H9 (cell line): ENCODE data around the gene ZNF425. TPM values are rescaled to one million over a fixed set of nuclear protein-coding genes. Genes with fewer than 3 reads are reported as not detected.

ENCODE experiments used
- DNase-seq: peaks from one replicate; pipeline ENCODE4 v3.0.0-alpha.2; 2017
- H2AFZ ChIP-seq: one replicate; pipeline ENCODE4 v1.6.1; 2013; ENCODE audit warnings: mild to moderate bottlenecking, low read length, control low read depth, moderate library complexity
- H2AK5ac ChIP-seq: 2 replicates; pipeline ENCODE4 v1.6.1; 2013; ENCODE audit warnings: low read length, control low read depth, mixed read lengths; ENCODE audit not compliant: insufficient read length
- H2BK120ac ChIP-seq: one replicate; pipeline ENCODE4 v1.6.1; 2013; ENCODE audit warnings: low read depth, mild to moderate bottlenecking, low read length, control low read depth, inconsistent platforms; ENCODE audit not compliant: poor library complexity, severe bottlenecking
- H2BK12ac ChIP-seq: 2 replicates; pipeline ENCODE4 v1.6.1; 2013; ENCODE audit warnings: low read length, control low read depth, mixed read lengths, low read depth; ENCODE audit not compliant: insufficient read length
- H2BK15ac ChIP-seq: 2 replicates; pipeline ENCODE4 v1.6.1; 2013; ENCODE audit warnings: low read depth, low read length, control low read depth
- H2BK20ac ChIP-seq: one replicate; pipeline ENCODE4 v1.6.1; 2013; ENCODE audit warnings: low read depth, mild to moderate bottlenecking, low read length, control low read depth, inconsistent platforms; ENCODE audit not compliant: poor library complexity, severe bottlenecking
- H2BK5ac ChIP-seq: 2 replicates; pipeline ENCODE4 v1.6.1; 2013; ENCODE audit warnings: low read length, control low read depth, mixed read lengths; ENCODE audit not compliant: insufficient read length
- H3K14ac ChIP-seq: 2 replicates; pipeline ENCODE4 v1.6.1; 2013; ENCODE audit warnings: low read length, control low read depth; ENCODE audit not compliant: insufficient read depth
- H3K18ac ChIP-seq: 2 replicates; pipeline ENCODE4 v1.6.1; 2013; ENCODE audit warnings: low read depth, mild to moderate bottlenecking, mixed read lengths, low read length, control low read depth; ENCODE audit not compliant: insufficient read length
- H3K23ac ChIP-seq: 2 replicates; pipeline ENCODE4 v1.6.1; 2013; ENCODE audit warnings: low read length, control low read depth, mixed read lengths, low read depth; ENCODE audit not compliant: insufficient read length
- H3K23me2 ChIP-seq: 2 replicates; pipeline ENCODE4 v1.6.1; 2013; ENCODE audit warnings: low read depth, mild to moderate bottlenecking, mixed read lengths, low read length, control low read depth; ENCODE audit not compliant: insufficient read length, poor library complexity, severe bottlenecking
- H3K27ac ChIP-seq: 2 replicates; pipeline ENCODE4 v1.5.1; 2013; ENCODE audit warnings: low read length, control low read depth, mixed read lengths, low read depth; ENCODE audit not compliant: insufficient read length
- H3K27me3 ChIP-seq: 2 replicates; pipeline ENCODE4 v1.6.1; 2013; ENCODE audit warnings: low read length, control low read depth, inconsistent platforms; ENCODE audit not compliant: insufficient read depth
- H3K4ac ChIP-seq: 2 replicates; pipeline ENCODE4 v1.6.1; 2013; ENCODE audit warnings: low read depth, mild to moderate bottlenecking, control low read depth, inconsistent platforms, low read length, moderate library complexity
- H3K4me1 ChIP-seq: 2 replicates; pipeline ENCODE4 v1.6.1; 2013; ENCODE audit warnings: low read length, control low read depth, inconsistent platforms; ENCODE audit not compliant: insufficient read depth
- H3K4me2 ChIP-seq: 2 replicates; pipeline ENCODE4 v1.6.1; 2013; ENCODE audit warnings: low read length, control low read depth, mixed read lengths; ENCODE audit not compliant: insufficient read length, insufficient read depth
- H3K56ac ChIP-seq: 2 replicates; pipeline ENCODE4 v1.6.1; 2013; ENCODE audit warnings: low read depth, mild to moderate bottlenecking, mixed read lengths, low read length, control low read depth; ENCODE audit not compliant: insufficient read length
- H3K79me1 ChIP-seq: 2 replicates; pipeline ENCODE4 v1.6.1; 2013; ENCODE audit warnings: low read depth, mild to moderate bottlenecking, moderate library complexity, low read length, control low read depth, inconsistent platforms; ENCODE audit not compliant: insufficient read depth, poor library complexity, severe bottlenecking
- H3K79me2 ChIP-seq: 2 replicates; pipeline ENCODE4 v1.6.1; 2013; ENCODE audit warnings: low read length, control low read depth, inconsistent platforms; ENCODE audit not compliant: insufficient read depth
- H3K9ac ChIP-seq: 2 replicates; pipeline ENCODE4 v1.6.1; 2013; ENCODE audit warnings: low read length, control low read depth, mixed read lengths; ENCODE audit not compliant: insufficient read length; ENCODE audit errors: extremely low read depth
- H3K9me3 ChIP-seq: one replicate; pipeline ENCODE4 v1.6.1; 2013; ENCODE audit warnings: low read depth, low read length, inconsistent platforms; ENCODE audit not compliant: control insufficient read depth
- H3T11ph ChIP-seq: one replicate; pipeline ENCODE4 v1.6.1; 2013; ENCODE audit warnings: mild to moderate bottlenecking, low read length, control low read depth, inconsistent platforms
- H4K20me1 ChIP-seq: one replicate; pipeline ENCODE4 v1.6.1; 2013; ENCODE audit not compliant: control insufficient read depth, insufficient read length, insufficient read depth
- H4K5ac ChIP-seq: 2 replicates; pipeline ENCODE4 v1.6.1; 2013; ENCODE audit warnings: low read depth, mild to moderate bottlenecking, mixed read lengths, low read length, control low read depth; ENCODE audit not compliant: insufficient read length
- H4K8ac ChIP-seq: replicated peaks from 2 replicates; pipeline ENCODE4 v1.6.1; 2013; ENCODE audit warnings: low read length, control low read depth, mixed read lengths, low read depth; ENCODE audit not compliant: insufficient read length
- H4K91ac ChIP-seq: 2 replicates; pipeline ENCODE4 v1.6.1; 2013; ENCODE audit warnings: low read depth, mild to moderate bottlenecking, moderate library complexity, mixed read lengths, low read length, control low read depth; ENCODE audit not compliant: insufficient read length
- H3K27ac Mint-ChIP-seq, 3 experiments: 2 replicates in 2 of 3; 3 replicates in 1 of 3; pipeline ENCODE4 v1.8.0; 2020 to 2021; ENCODE audit warnings: mixed read lengths in 3 of 3, mild to moderate bottlenecking in 1 of 3, moderate library complexity in 1 of 3
- H3K27me3 Mint-ChIP-seq: 2 replicates; pipeline ENCODE4 v1.8.0; 2021; ENCODE audit warnings: low read depth, mild to moderate bottlenecking, moderate library complexity, mixed read lengths
- H3K36me3 Mint-ChIP-seq, 3 experiments: 2 replicates in 2 of 3; 3 replicates in 1 of 3; pipeline ENCODE4 v1.8.0; 2020 to 2021; ENCODE audit warnings: low read depth in 3 of 3, mixed read lengths in 3 of 3; ENCODE audit not compliant: insufficient read depth in 1 of 3
- H3K4me1 Mint-ChIP-seq, 2 experiments: 2 replicates each; pipeline ENCODE4 v1.8.0; 2020; ENCODE audit warnings: mixed read lengths in 2 of 2
- H3K4me3 Mint-ChIP-seq, 2 experiments: 2 replicates in 1 of 2; 3 replicates in 1 of 2; pipeline ENCODE4 v1.8.0; 2020 to 2021; ENCODE audit warnings: mild to moderate bottlenecking in 2 of 2, mixed read lengths in 2 of 2, moderate library complexity in 1 of 2
- H3K9me3 Mint-ChIP-seq, 2 experiments: 2 replicates in 1 of 2; 3 replicates in 1 of 2; pipeline ENCODE4 v1.8.0; 2020; ENCODE audit warnings: mild to moderate bottlenecking in 2 of 2, mixed read lengths in 2 of 2, moderate library complexity in 1 of 2
- CTCF ChIP-seq: fragments of 200-600 bp; sonication (generic); conservative IDR thresholded peaks from 3 replicates; pipeline ENCODE4 v1.8.0; 2021; ENCODE audit warnings: antibody characterized with exemption, mild to moderate bottlenecking
- WGBS: extraction: QIAGEN DNeasy Blood & Tissue Kit; methylation state at CpG from one replicate; pipeline ENCODE4 v1.1.7; 2013; ENCODE audit warnings: missing lambda C conversion rate, low lambda C conversion rate, mixed read lengths; ENCODE audit not compliant: insufficient read length; ENCODE audit errors: extremely low coverage; 5-methylcytosine and 5-hydroxymethylcytosine counted together
- total RNA-seq: library from RNA; stranded (reverse); gene quantifications from 2 replicates; pipeline ENCODE4 v1.2.1, GENCODE V29; 2021

ZNF425 gene
- total RNA-seq, 1 experiment from 2014 or later: 5.4 TPM

- no peak overlapping the region for H2BK5ac ChIP-seq
- H3K9me3 ChIP-seq: no peaks in the 10 kb centered on the region
- H3K27me3 ChIP-seq: no peaks in the 10 kb centered on the region
- no peaks in the 10 kb centered on the region for H3K4me1 ChIP-seq
- no CpG with 5 or more reads among the region's 4 CpGs for WGBS
- H4K20me1 ChIP-seq: no peaks in the 10 kb centered on the region
- no peaks in the 10 kb centered on the region for H3K79me1 ChIP-seq
- H3K36me3 Mint-ChIP-seq: peaks cover 13 to 43% (median 35%) of the 10 kb centered on the region in 3 experiments
- H3K18ac ChIP-seq: no peak overlapping the region
- H3K4me1 Mint-ChIP-seq: peaks cover 2 to 8% of the 10 kb centered on the region in 2 experiments; a peak in 2 of 4 replicates
- no peak overlapping the region for H4K5ac ChIP-seq
- H2AFZ ChIP-seq: no peak overlapping the region
- TF ChIP-seq CTCF: peak; percentile 39; the same call in 2 of the 3 replicates
- H2AK5ac ChIP-seq: no peak overlapping the region
- no peak overlapping the region for H3K4ac ChIP-seq
- H4K91ac ChIP-seq: no peak overlapping the region
- H3K56ac ChIP-seq: no peak overlapping the region
- no peak overlapping the region for H4K8ac ChIP-seq
- H3K79me2 ChIP-seq: no peaks in the 10 kb centered on the region
- H3K27ac ChIP-seq: no peak overlapping the region
- H3K4me3 Mint-ChIP-seq: no peak overlapping the region; a peak in 1 of 5 replicates
- no peak overlapping the region for H3K23ac ChIP-seq
- no peak for DNase-seq
- H2BK15ac ChIP-seq: no peak overlapping the region
- H3K27ac Mint-ChIP-seq: peak overlapping the region in 1 of 3 experiments; percentile 20; a peak in 2 of 7 replicates
- H3K23me2 ChIP-seq: peaks cover 5% of the 10 kb centered on the region
- H3K4me2 ChIP-seq: no peak overlapping the region
- H3K27me3 Mint-ChIP-seq: no peaks in the 10 kb centered on the region
- H3T11ph ChIP-seq: no peak overlapping the region
- H3K9ac ChIP-seq: no peak overlapping the region
- no peaks in the 10 kb centered on the region for H3K9me3 Mint-ChIP-seq
- no peak overlapping the region for H2BK12ac ChIP-seq
- H2BK20ac ChIP-seq: no peak overlapping the region
- H2BK120ac ChIP-seq: no peak overlapping the region
- no peak overlapping the region for H3K14ac ChIP-seq
Measured at GRCh38 chr7:149067869-149068268, 58.3 kb downstream of the ZNF425 start.
